GM21717 (cell line): ENCODE data around the gene BCL11A.

ENCODE experiments used
- ATAC-seq: cut with Tn5 transposase; IDR thresholded peaks from one replicate; pipeline ENCODE4 v1.9.1; 2021; ENCODE audit warnings: mild to moderate bottlenecking, moderate library complexity; ENCODE audit not compliant: unreplicated experiment

Gene BCL11A

GRCh38 chr2:60469536-60470317 is 83.7 kb downstream of the BCL11A start:
- no peak for ATAC-seq

- no peak for ATAC-seq
These were observed 84.9 kb downstream of the BCL11A start for GRCh38 chr2:60468382-60469085.

GRCh38 chr2:60466161-60466702 is 87.2 kb downstream of the BCL11A start:
- no peak for ATAC-seq

GRCh38 chr2:60465736-60466135 is 87.7 kb downstream of the BCL11A start:
- no peak for ATAC-seq

GRCh38 chr2:60463249-60463648 is 90.2 kb downstream of the BCL11A start:
- no peak for ATAC-seq

GRCh38 chr2:60461421-60462108 is 91.9 kb downstream of the BCL11A start:
- no peak for ATAC-seq

- ATAC-seq = no peak
These were observed 92.7 kb downstream of the BCL11A start for GRCh38 chr2:60460577-60461420.

- ATAC-seq = no peak
These were observed 93.6 kb downstream of the BCL11A start for GRCh38 chr2:60459851-60460250.

GRCh38 chr2:60456115-60456770 is 97.2 kb downstream of the BCL11A start:
- no peak for ATAC-seq

- no peak for ATAC-seq
These were observed 99.6 kb downstream of the BCL11A start for GRCh38 chr2:60453872-60454271.

GRCh38 chr2:60453301-60453700 is 100.2 kb downstream of the BCL11A start:
- ATAC-seq = no peak

GRCh38 chr2:60450488-60450887 is 103.0 kb downstream of the BCL11A start:
- ATAC-seq = no peak

GRCh38 chr2:60447943-60448342 is 105.5 kb downstream of the BCL11A start:
- ATAC-seq = no peak

- ATAC-seq = peak; percentile 84
These were observed 106.8 kb downstream of the BCL11A start for GRCh38 chr2:60446413-60447267.

- no peak for ATAC-seq
These were observed 107.7 kb downstream of the BCL11A start for GRCh38 chr2:60445684-60446179.

- ATAC-seq = no peak
These were observed 110.8 kb downstream of the BCL11A start for GRCh38 chr2:60442608-60443007.

GRCh38 chr2:60441800-60442199 is 111.7 kb downstream of the BCL11A start:
- no peak for ATAC-seq

- no peak for ATAC-seq
These were observed 112.7 kb downstream of the BCL11A start for GRCh38 chr2:60440767-60441163.
